ENCODE measurements around the gene RUNX1. TPM values are rescaled to one million over a fixed set of nuclear protein-coding genes. Genes with fewer than 3 reads are reported as not detected.

The RUNX1 gene
- total RNA-seq, 1 experiment from 2014 or later, result 0.52 TPM

DNA sequence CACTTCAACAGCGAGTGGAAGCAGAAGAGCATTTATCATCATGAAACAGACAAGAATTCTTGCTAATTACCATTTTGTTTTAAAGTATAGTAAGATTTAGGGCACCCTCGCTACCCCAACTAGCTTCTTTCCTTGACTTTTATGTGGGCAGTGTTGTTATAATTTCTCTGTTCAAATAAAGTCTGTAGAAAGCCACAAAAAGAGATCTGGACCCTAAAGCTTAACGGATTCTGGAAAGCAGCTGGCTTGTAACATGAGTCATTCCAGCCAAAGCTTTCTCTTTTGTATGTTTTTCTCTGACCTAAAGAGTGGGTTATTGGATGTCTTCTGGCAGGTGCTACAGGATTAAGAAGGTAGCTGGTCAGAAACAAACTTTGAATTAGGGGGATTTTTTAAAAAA is 37.4 kb downstream of the RUNX1 start:
- ChIA-PET CTCF (no interaction called here), POLR2A (ENCODE audit: low non-redundant PET) (no interaction called here)
- H3K9me3 ChIP-seq (ENCODE audit: low read depth, low read length, poor library complexity, severe bottlenecking), result no peaks in the 10 kb centered on the region
- TF ChIP-seq, protein P1, sequence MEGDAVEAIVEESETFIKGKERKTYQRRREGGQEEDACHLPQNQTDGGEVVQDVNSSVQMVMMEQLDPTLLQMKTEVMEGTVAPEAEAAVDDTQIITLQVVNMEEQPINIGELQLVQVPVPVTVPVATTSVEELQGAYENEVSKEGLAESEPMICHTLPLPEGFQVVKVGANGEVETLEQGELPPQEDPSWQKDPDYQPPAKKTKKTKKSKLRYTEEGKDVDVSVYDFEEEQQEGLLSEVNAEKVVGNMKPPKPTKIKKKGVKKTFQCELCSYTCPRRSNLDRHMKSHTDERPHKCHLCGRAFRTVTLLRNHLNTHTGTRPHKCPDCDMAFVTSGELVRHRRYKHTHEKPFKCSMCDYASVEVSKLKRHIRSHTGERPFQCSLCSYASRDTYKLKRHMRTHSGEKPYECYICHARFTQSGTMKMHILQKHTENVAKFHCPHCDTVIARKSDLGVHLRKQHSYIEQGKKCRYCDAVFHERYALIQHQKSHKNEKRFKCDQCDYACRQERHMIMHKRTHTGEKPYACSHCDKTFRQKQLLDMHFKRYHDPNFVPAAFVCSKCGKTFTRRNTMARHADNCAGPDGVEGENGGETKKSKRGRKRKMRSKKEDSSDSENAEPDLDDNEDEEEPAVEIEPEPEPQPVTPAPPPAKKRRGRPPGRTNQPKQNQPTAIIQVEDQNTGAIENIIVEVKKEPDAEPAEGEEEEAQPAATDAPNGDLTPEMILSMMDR (conservative IDR thresholded peaks at IDR 0.05; ENCODE audit: low read depth, low read length), result no peak
- TF ChIP-seq EZH2 (IDR thresholded peaks at IDR 0.05; ENCODE audit: borderline replicate concordance, low read depth, low read length, poor library complexity, severe bottlenecking), result no peak
- no peak for DNase-seq (ENCODE audit: low spot score)
- no peaks in the 10 kb centered on the region for H3K4me1 ChIP-seq (ENCODE audit: insufficient read depth, low read length, poor library complexity, severe bottlenecking)
- H3K27me3 ChIP-seq (replicated peaks; ENCODE audit: insufficient read depth, low read depth, low read length, poor library complexity), result peaks cover 29% of the 10 kb centered on the region
- BruUV-seq (replicated peaks), result no TSS peak
- H3K4me3 ChIP-seq (ENCODE audit: low read depth, low read length, poor library complexity, severe bottlenecking), result no peak overlapping the region
- H3K36me3 ChIP-seq (ENCODE audit: insufficient read depth, low read length, poor library complexity, severe bottlenecking), result no peaks in the 10 kb centered on the region
- intact Hi-C loops (cut with micrococcal nuclease; ENCODE audit: unreplicated experiment), result no loop called here
- no peak overlapping the region for H3K27ac ChIP-seq (ENCODE audit: low read depth, low read length, poor library complexity, severe bottlenecking)

DNA sequence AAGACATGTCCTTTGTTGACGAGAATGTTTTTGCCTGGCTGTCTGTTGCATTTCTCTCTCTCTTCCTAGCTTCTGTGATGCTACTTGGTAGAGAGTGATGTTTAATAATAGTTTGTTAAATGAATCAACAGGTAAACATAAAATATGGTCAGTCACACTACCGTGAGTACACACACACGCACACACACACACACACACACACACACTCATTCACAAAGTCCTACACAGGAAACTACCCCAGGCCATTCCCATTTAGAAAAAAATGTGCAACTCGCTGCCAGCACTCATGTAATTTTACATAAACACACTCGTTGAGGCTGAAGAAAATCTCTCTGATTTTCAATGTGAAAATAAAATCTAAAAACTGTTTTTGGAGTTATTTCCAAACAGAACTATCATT is 38.7 kb downstream of the RUNX1 start:
- ChIA-PET POLR2A (ENCODE audit: low non-redundant PET) (no interaction called here), CTCF (no interaction called here)
- peaks cover 29% of the 10 kb centered on the region for H3K27me3 ChIP-seq (replicated peaks; ENCODE audit: insufficient read depth, low read depth, low read length, poor library complexity)
- no peaks in the 10 kb centered on the region for H3K4me1 ChIP-seq (ENCODE audit: insufficient read depth, low read length, poor library complexity, severe bottlenecking)
- no peaks in the 10 kb centered on the region for H3K36me3 ChIP-seq (ENCODE audit: insufficient read depth, low read length, poor library complexity, severe bottlenecking)
- no peak for DNase-seq (ENCODE audit: low spot score)
- TF ChIP-seq, protein P1 (conservative IDR thresholded peaks at IDR 0.05; ENCODE audit: low read depth, low read length), result no peak
- TF ChIP-seq EZH2 (IDR thresholded peaks at IDR 0.05; ENCODE audit: borderline replicate concordance, low read depth, low read length, poor library complexity, severe bottlenecking), result no peak
- BruUV-seq (replicated peaks), result no TSS peak
- H3K4me3 ChIP-seq (ENCODE audit: low read depth, low read length, poor library complexity, severe bottlenecking), result no peak overlapping the region
- H3K27ac ChIP-seq (ENCODE audit: low read depth, low read length, poor library complexity, severe bottlenecking), result no peak overlapping the region
- H3K9me3 ChIP-seq (ENCODE audit: low read depth, low read length, poor library complexity, severe bottlenecking), result no peaks in the 10 kb centered on the region
- intact Hi-C loops (cut with micrococcal nuclease; ENCODE audit: unreplicated experiment), result no loop called here

DNA sequence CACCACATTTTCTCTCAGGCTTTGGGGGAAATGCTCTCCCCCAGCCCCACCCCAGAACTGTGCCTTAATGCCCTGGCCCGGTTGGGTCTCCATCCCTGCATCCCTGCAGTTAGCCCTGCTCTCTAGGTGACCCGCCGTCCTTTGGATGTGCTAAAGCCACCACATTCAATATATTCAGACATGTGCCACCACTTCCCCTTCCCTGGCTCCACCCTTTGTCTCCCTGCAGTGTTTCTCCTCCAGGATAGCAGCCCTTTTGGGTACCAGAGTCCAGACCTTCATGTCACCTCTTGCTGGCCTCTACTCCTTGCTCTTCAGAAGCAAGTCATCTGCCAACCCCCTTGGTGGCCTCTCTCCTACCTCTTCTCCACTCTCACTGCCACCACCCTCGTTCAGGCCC is 41.8 kb downstream of the RUNX1 start:
- ChIA-PET CTCF (no interaction called here), POLR2A (ENCODE audit: low non-redundant PET) (no interaction called here)
- no peaks in the 10 kb centered on the region for H3K4me1 ChIP-seq (ENCODE audit: insufficient read depth, low read length, poor library complexity, severe bottlenecking)
- no peak overlapping the region for H3K27ac ChIP-seq (ENCODE audit: low read depth, low read length, poor library complexity, severe bottlenecking)
- H3K36me3 ChIP-seq (ENCODE audit: insufficient read depth, low read length, poor library complexity, severe bottlenecking), result no peaks in the 10 kb centered on the region
- intact Hi-C loops (cut with micrococcal nuclease; ENCODE audit: unreplicated experiment), result no loop called here
- peaks cover 15% of the 10 kb centered on the region for H3K27me3 ChIP-seq (replicated peaks; ENCODE audit: insufficient read depth, low read depth, low read length, poor library complexity)
- no TSS peak for BruUV-seq (replicated peaks)
- no peak overlapping the region for H3K4me3 ChIP-seq (ENCODE audit: low read depth, low read length, poor library complexity, severe bottlenecking)
- H3K9me3 ChIP-seq (ENCODE audit: low read depth, low read length, poor library complexity, severe bottlenecking), result no peaks in the 10 kb centered on the region
- TF ChIP-seq, protein P1 (conservative IDR thresholded peaks at IDR 0.05; ENCODE audit: low read depth, low read length), result no peak
- no peak for TF ChIP-seq EZH2 (IDR thresholded peaks at IDR 0.05; ENCODE audit: borderline replicate concordance, low read depth, low read length, poor library complexity, severe bottlenecking)
- DNase-seq (ENCODE audit: low spot score), result no peak

Measured in A673 (cell line).